HG03175 (cell line): Measurements from ENCODE around the gene TTC28.

Experiments
- ATAC-seq: cut with Tn5 transposase; IDR thresholded peaks from one replicate; pipeline ENCODE4 v1.9.1; 2021; ENCODE audit warnings: mild to moderate bottlenecking, moderate library complexity; ENCODE audit not compliant: unreplicated experiment

The TTC28 gene

GRCh38 chr22:28414913-28415312 lies 264.7 kb downstream of the TTC28 start:
- no peak for ATAC-seq

GRCh38 chr22:28413612-28414399 lies 265.8 kb downstream of the TTC28 start:
- no peak for ATAC-seq

- no peak for ATAC-seq
Observed at GRCh38 chr22:28412109-28412508, 267.5 kb downstream of the TTC28 start.

GRCh38 chr22:28411125-28411524 lies 268.5 kb downstream of the TTC28 start:
- ATAC-seq: no peak

- no peak for ATAC-seq
Observed at GRCh38 chr22:28410050-28410816, 269.4 kb downstream of the TTC28 start.

GRCh38 chr22:28408709-28409108 lies 270.9 kb downstream of the TTC28 start:
- no peak for ATAC-seq

- ATAC-seq: no peak
Observed at GRCh38 chr22:28407645-28408044, 272.0 kb downstream of the TTC28 start.

GRCh38 chr22:28406246-28406645 lies 273.4 kb downstream of the TTC28 start:
- no peak for ATAC-seq

- ATAC-seq: no peak
Observed at GRCh38 chr22:28405588-28405987, 274.1 kb downstream of the TTC28 start.

GRCh38 chr22:28402539-28402938 lies 277.1 kb downstream of the TTC28 start:
- no peak for ATAC-seq

- no peak for ATAC-seq
Observed at GRCh38 chr22:28402060-28402459, 277.6 kb downstream of the TTC28 start.

- no peak for ATAC-seq
Observed at GRCh38 chr22:28398981-28399380, 280.7 kb downstream of the TTC28 start.

- ATAC-seq: no peak
Observed at GRCh38 chr22:28398355-28398754, 281.3 kb downstream of the TTC28 start.

GRCh38 chr22:28397306-28397705 lies 282.3 kb downstream of the TTC28 start:
- no peak for ATAC-seq

GRCh38 chr22:28395920-28396753 lies 283.5 kb downstream of the TTC28 start:
- ATAC-seq: no peak

- ATAC-seq: no peak
Observed at GRCh38 chr22:28395520-28395919, 284.1 kb downstream of the TTC28 start.

GRCh38 chr22:28394513-28395110 lies 285.0 kb downstream of the TTC28 start:
- ATAC-seq: no peak

GRCh38 chr22:28381429-28382167 lies 298.0 kb downstream of the TTC28 start:
- no peak for ATAC-seq

- ATAC-seq: no peak
Observed at GRCh38 chr22:28379951-28380350, 299.7 kb downstream of the TTC28 start.

- no peak for ATAC-seq
Observed at GRCh38 chr22:28379075-28379779, 300.4 kb downstream of the TTC28 start.
